H1 (cell line): ENCODE measurements around the gene KRCC1.

Experiments used
- EP300 ChIP-seq, 2 experiments: IDR thresholded peaks; 1 replicate in 1 of 2; 2 replicates in 1 of 2; pipeline ENCODE4 v1.6.1; 2011 to 2012; ENCODE audit warnings: low read depth in 2 of 2, low read length in 2 of 2, mild to moderate bottlenecking in 2 of 2, borderline replicate concordance in 1 of 2, inconsistent platforms in 1 of 2, moderate library complexity in 1 of 2
- RXRA ChIP-seq: IDR thresholded peaks from 2 replicates; pipeline ENCODE4 v1.6.1; 2011; ENCODE audit warnings: low read depth, mild to moderate bottlenecking, low read length, moderate library complexity; ENCODE audit not compliant: insufficient read depth
- TF ChIP-seq, protein P1 (sequence below), 3 experiments: IDR thresholded peaks; 1 replicate in 2 of 3; 2 replicates in 1 of 3; pipeline versions ENCODE4 v1.5.1 to v1.6.1; 2011; ENCODE audit warnings: low read length in 3 of 3, mild to moderate bottlenecking in 3 of 3, inconsistent platforms in 2 of 3, low read depth in 1 of 3, moderate library complexity in 1 of 3; ENCODE audit not compliant: insufficient read depth in 1 of 3; ENCODE audit errors: control extremely low read depth in 1 of 3

DNA sequence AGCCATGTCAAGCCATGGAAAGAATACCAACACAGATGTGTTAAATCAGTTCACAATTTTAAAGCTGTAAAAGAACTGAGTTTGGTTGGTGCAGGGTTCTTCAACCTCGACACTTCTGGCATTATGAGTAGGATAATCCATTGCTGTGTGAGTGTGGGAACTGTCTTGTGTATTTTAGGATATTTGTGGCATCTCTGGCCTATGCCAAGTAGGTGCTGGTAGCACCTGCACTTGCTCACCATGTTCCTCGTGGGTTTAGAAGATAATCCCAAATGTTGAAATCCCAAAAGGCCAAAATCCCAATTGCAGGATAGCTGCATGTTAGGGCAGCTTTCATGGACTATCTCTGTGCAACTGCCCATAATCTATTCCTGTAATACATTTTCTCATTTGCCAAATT, 3.8 kb downstream of the KRCC1 start:
- TF ChIP-seq, protein P1, sequence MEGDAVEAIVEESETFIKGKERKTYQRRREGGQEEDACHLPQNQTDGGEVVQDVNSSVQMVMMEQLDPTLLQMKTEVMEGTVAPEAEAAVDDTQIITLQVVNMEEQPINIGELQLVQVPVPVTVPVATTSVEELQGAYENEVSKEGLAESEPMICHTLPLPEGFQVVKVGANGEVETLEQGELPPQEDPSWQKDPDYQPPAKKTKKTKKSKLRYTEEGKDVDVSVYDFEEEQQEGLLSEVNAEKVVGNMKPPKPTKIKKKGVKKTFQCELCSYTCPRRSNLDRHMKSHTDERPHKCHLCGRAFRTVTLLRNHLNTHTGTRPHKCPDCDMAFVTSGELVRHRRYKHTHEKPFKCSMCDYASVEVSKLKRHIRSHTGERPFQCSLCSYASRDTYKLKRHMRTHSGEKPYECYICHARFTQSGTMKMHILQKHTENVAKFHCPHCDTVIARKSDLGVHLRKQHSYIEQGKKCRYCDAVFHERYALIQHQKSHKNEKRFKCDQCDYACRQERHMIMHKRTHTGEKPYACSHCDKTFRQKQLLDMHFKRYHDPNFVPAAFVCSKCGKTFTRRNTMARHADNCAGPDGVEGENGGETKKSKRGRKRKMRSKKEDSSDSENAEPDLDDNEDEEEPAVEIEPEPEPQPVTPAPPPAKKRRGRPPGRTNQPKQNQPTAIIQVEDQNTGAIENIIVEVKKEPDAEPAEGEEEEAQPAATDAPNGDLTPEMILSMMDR (IDR thresholded peaks at IDR 0.05; ENCODE audit: control extremely low read depth in 1 of 3, insufficient read depth in 1 of 3, low read depth in 1 of 3, low read length in 3 of 3): no peak
- no peak for TF ChIP-seq EP300 (IDR thresholded peaks at IDR 0.05; ENCODE audit: borderline replicate concordance in 1 of 2, low read depth in 2 of 2, low read length in 2 of 2)
- TF ChIP-seq RXRA: no peak
